GM04503 (cell line): ENCODE measurements around the gene MYOM1.
"Not testable (repeated sequence)": the region's sequence is repeated elsewhere in the genome, so short reads cannot be mapped to it uniquely, and the experiment has no call there.

Experiments
- DNase-seq: peaks from one replicate; pipeline ENCODE4 v3.0.0-alpha.2; 2012; ENCODE audit warnings: low read depth

MYOM1 gene

GRCh38 chr18:3248658-3249359 is 29.0 kb upstream of the MYOM1 start:
- DNase-seq = no peak

- no peak for DNase-seq
Measured at GRCh38 chr18:3248062-3248657, 28.4 kb upstream of the MYOM1 start.

- DNase-seq = peak; percentile 82
Measured at GRCh38 chr18:3247240-3248061, 27.7 kb upstream of the MYOM1 start, which contains the start of gene MYL12A. TSS of gene MYL12A (plus strand) at chr18:3247801. CDS start at chr18:3253248, 5,447 bp downstream.

- no peak for DNase-seq
Measured at GRCh38 chr18:3246635-3247239, 27.0 kb upstream of the MYOM1 start.

GRCh38 chr18:3245853-3246634 is 26.3 kb upstream of the MYOM1 start:
- no peak for DNase-seq

- no peak for DNase-seq
Measured at GRCh38 chr18:3245185-3245564, 25.4 kb upstream of the MYOM1 start.

- no peak for DNase-seq
Measured at GRCh38 chr18:3238742-3239141, 19.0 kb upstream of the MYOM1 start.

- DNase-seq = no peak
Measured at GRCh38 chr18:3236470-3236869, 16.7 kb upstream of the MYOM1 start.

- no peak for DNase-seq
Measured at GRCh38 chr18:3235846-3236245, 16.1 kb upstream of the MYOM1 start.

- no peak for DNase-seq
Measured at GRCh38 chr18:3234457-3234856, 14.7 kb upstream of the MYOM1 start.

- DNase-seq = no peak
Measured at GRCh38 chr18:3233433-3234168, 13.8 kb upstream of the MYOM1 start.

GRCh38 chr18:3233004-3233403 is 13.2 kb upstream of the MYOM1 start:
- no peak for DNase-seq

GRCh38 chr18:3230401-3231334 is 10.9 kb upstream of the MYOM1 start:
- DNase-seq = no peak

- DNase-seq = no peak
Measured at GRCh38 chr18:3226048-3226447, 6.3 kb upstream of the MYOM1 start.

GRCh38 chr18:3225588-3225987 is 5.8 kb upstream of the MYOM1 start:
- DNase-seq = no peak

GRCh38 chr18:3224223-3224622 is 4.5 kb upstream of the MYOM1 start:
- no peak for DNase-seq

GRCh38 chr18:3223356-3223755 is 3.6 kb upstream of the MYOM1 start:
- no peak for DNase-seq

- DNase-seq = no peak
Measured at GRCh38 chr18:3221496-3221895, 1.7 kb upstream of the MYOM1 start.

- not testable (repeated sequence) for DNase-seq
Measured at GRCh38 chr18:3220868-3221267, 1.1 kb upstream of the MYOM1 start.

GRCh38 chr18:3219241-3219630 is 532 bp downstream of the MYOM1 start:
- DNase-seq = no peak
